Stimulated activated CD4-positive, alpha-beta T cell treated with anti-CD3 and anti-CD28 coated beads, Interleukin-2, amount 100 ng/mL, for 48 hours (primary cell): ENCODE measurements around the gene ALOX5AP.

Experiments used
- DNase-seq, 2 donors: peaks; one replicate each; pipeline ENCODE4 v3.0.0-alpha.2; 2020

The ALOX5AP gene

GRCh38 chr13:30715372-30715756 is 20.0 kb upstream of the ALOX5AP start:
- no peak for DNase-seq

- no peak for DNase-seq
These were observed 19.5 kb upstream of the ALOX5AP start for GRCh38 chr13:30715837-30716236.

- no peak for DNase-seq
These were observed 16.4 kb upstream of the ALOX5AP start for GRCh38 chr13:30718661-30719524.

- DNase-seq = no peak
These were observed 15.8 kb upstream of the ALOX5AP start for GRCh38 chr13:30719525-30719914.

GRCh38 chr13:30720172-30720869 is 15.0 kb upstream of the ALOX5AP start:
- no peak for DNase-seq

GRCh38 chr13:30721936-30722335 is 13.4 kb upstream of the ALOX5AP start:
- DNase-seq = no peak

- no peak for DNase-seq
These were observed 13.0 kb upstream of the ALOX5AP start for GRCh38 chr13:30722361-30722760.

GRCh38 chr13:30724778-30725177 is 10.6 kb upstream of the ALOX5AP start:
- DNase-seq = no peak

GRCh38 chr13:30725326-30726085 is 9.8 kb upstream of the ALOX5AP start:
- no peak for DNase-seq

- no peak for DNase-seq
These were observed 9.2 kb upstream of the ALOX5AP start for GRCh38 chr13:30726192-30726591.

GRCh38 chr13:30727491-30728355 is 7.6 kb upstream of the ALOX5AP start:
- DNase-seq = no peak

- DNase-seq = no peak
These were observed 5.5 kb upstream of the ALOX5AP start for GRCh38 chr13:30729801-30730200.

- DNase-seq = no peak
These were observed 4.8 kb upstream of the ALOX5AP start for GRCh38 chr13:30730526-30730925.

- no peak for DNase-seq
These were observed 3.8 kb upstream of the ALOX5AP start for GRCh38 chr13:30731361-30732045.

GRCh38 chr13:30732046-30732390 is 3.3 kb upstream of the ALOX5AP start:
- DNase-seq = no peak

GRCh38 chr13:30734439-30734838 is 904 bp upstream of the ALOX5AP start:
- no peak for DNase-seq

- no peak for DNase-seq
These were observed 481 bp downstream of the ALOX5AP start for GRCh38 chr13:30735872-30736175.

GRCh38 chr13:30736461-30737320 is 1.3 kb downstream of the ALOX5AP start:
- DNase-seq = no peak

GRCh38 chr13:30737511-30738337 is 2.4 kb downstream of the ALOX5AP start:
- DNase-seq = no peak

GRCh38 chr13:30738526-30739236 is 3.3 kb downstream of the ALOX5AP start:
- no peak for DNase-seq
